ENCODE data around the gene AUTS2.

Gene AUTS2

GRCh38 chr7:70325509-70326101 is 727.3 kb downstream of the AUTS2 start:
- peak in 13 of 58 donors; percentile 0 to 44 (median 5) for DNase-seq

GRCh38 chr7:70334295-70334694 is 736.0 kb downstream of the AUTS2 start:
- no peak for DNase-seq

GRCh38 chr7:70334871-70335270 is 736.6 kb downstream of the AUTS2 start:
- DNase-seq, result peak in 10 of 58 donors; percentile 2 to 48 (median 12)

- DNase-seq, result no peak
Measured at GRCh38 chr7:70336536-70336935, 738.3 kb downstream of the AUTS2 start.

- no peak for DNase-seq
Measured at GRCh38 chr7:70338015-70338414, 739.7 kb downstream of the AUTS2 start.

GRCh38 chr7:70340236-70340635 is 742.0 kb downstream of the AUTS2 start:
- DNase-seq, result no peak

- no peak for DNase-seq
Measured at GRCh38 chr7:70341446-70341845, 743.2 kb downstream of the AUTS2 start.

GRCh38 chr7:70343519-70343918 is 745.2 kb downstream of the AUTS2 start:
- no peak for DNase-seq

- DNase-seq, result no peak
Measured at GRCh38 chr7:70344726-70345125, 746.5 kb downstream of the AUTS2 start.

- DNase-seq, result no peak
Measured at GRCh38 chr7:70346844-70347462, 748.7 kb downstream of the AUTS2 start.

GRCh38 chr7:70347463-70348254 is 749.4 kb downstream of the AUTS2 start:
- no peak for DNase-seq

- DNase-seq, result no peak
Measured at GRCh38 chr7:70349031-70349430, 750.8 kb downstream of the AUTS2 start.

GRCh38 chr7:70349819-70350218 is 751.5 kb downstream of the AUTS2 start:
- no peak for DNase-seq

GRCh38 chr7:70352088-70352487 is 753.8 kb downstream of the AUTS2 start:
- no peak for DNase-seq

GRCh38 chr7:70352906-70353305 is 754.6 kb downstream of the AUTS2 start:
- no peak for DNase-seq

- no peak for DNase-seq
Measured at GRCh38 chr7:70353330-70353945, 755.2 kb downstream of the AUTS2 start.

- no peak for DNase-seq
Measured at GRCh38 chr7:70353946-70354335, 755.7 kb downstream of the AUTS2 start.

GRCh38 chr7:70354409-70355169 is 756.3 kb downstream of the AUTS2 start:
- peak in 1 of 58 donors; percentile 9 for DNase-seq

GRCh38 chr7:70355198-70356020 is 757.1 kb downstream of the AUTS2 start:
- no peak for DNase-seq

GRCh38 chr7:70356085-70356786 is 758.0 kb downstream of the AUTS2 start:
- no peak for DNase-seq

All from anterior cingulate cortex (tissue), 58 donors.